Endothelial cell (in vitro differentiated cells): ENCODE data around the gene KLHL21. TPM values are rescaled to one million over a fixed set of nuclear protein-coding genes. Genes with fewer than 3 reads are reported as not detected.

Experiments
- DNase-seq: peaks from one replicate; pipeline ENCODE4 v3.0.0; 2021; ENCODE audit warnings: low spot score
- H3K27ac Mint-ChIP-seq: one replicate; pipeline ENCODE4 v1.8.0; 2021; ENCODE audit warnings: mixed read lengths, inconsistent platforms; ENCODE audit not compliant: unreplicated experiment
- H3K27me3 Mint-ChIP-seq: one replicate; pipeline ENCODE4 v1.8.0; 2021; ENCODE audit warnings: mild to moderate bottlenecking, moderate library complexity, mixed read lengths, inconsistent platforms; ENCODE audit not compliant: unreplicated experiment
- H3K36me3 Mint-ChIP-seq: one replicate; pipeline ENCODE4 v1.8.0; 2021; ENCODE audit warnings: mild to moderate bottlenecking, low read depth, mixed read lengths, inconsistent platforms; ENCODE audit not compliant: unreplicated experiment
- H3K4me1 Mint-ChIP-seq: one replicate; pipeline ENCODE4 v1.8.0; 2021; ENCODE audit warnings: mild to moderate bottlenecking, mixed read lengths, inconsistent platforms; ENCODE audit not compliant: unreplicated experiment
- H3K4me3 Mint-ChIP-seq: one replicate; pipeline ENCODE4 v1.8.0; 2021; ENCODE audit warnings: mild to moderate bottlenecking, mixed read lengths, inconsistent platforms; ENCODE audit not compliant: unreplicated experiment
- H3K9me3 Mint-ChIP-seq: one replicate; pipeline ENCODE4 v1.8.0; 2021; ENCODE audit warnings: mixed read lengths, inconsistent platforms; ENCODE audit not compliant: unreplicated experiment
- total RNA-seq: library from RNA; stranded (reverse); fragmentation: NEBNext Ultra II Directional; extraction: Animal tissue kit (Norgen Biotek cat#: 25700); gene quantifications from one replicate; pipeline ENCODE4 v1.2.1, GENCODE V29; 2021; ENCODE audit not compliant: unreplicated experiment
- TF ChIP-seq, protein P1 (sequence below): fragments of 200-600 bp; sonication (generic); IDR thresholded peaks from one replicate; pipeline ENCODE4 v1.5.0; 2021; ENCODE audit warnings: antibody characterized with exemption; ENCODE audit not compliant: unreplicated experiment

The KLHL21 gene
- total RNA-seq, 1 donor from 2014 or later: 5.0 TPM

DNA sequence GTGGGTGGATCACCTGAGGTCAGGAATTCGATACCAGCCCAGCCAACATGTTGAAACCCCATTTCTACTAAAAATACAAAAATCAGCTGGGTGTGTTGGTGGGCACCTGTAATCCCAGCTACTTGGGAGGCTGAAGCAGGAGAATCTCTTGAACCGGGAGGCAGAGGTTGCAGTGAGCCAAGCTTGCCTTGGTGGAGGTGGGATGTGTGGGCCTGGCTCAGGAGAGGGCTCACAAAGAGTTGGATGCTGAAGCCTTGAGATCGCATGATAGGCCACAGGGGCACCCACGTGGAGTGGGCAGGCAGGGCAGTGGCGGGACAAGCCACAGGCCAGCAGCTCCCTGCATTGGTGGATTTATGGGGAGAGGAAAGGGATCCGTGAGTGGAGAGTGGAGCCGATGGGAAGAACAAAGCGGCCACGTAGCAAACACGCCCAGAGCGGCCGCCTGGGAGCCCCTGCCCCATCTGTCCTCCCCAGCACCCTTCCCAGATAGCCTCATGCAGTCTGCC lies 26.4 kb upstream of the KLHL21 start:
- no peak for DNase-seq
- Mint-ChIP-seq H3K27me3 (peaks cover 3% of the 10 kb centered on the region), H3K36me3 (peaks cover 22% of the 10 kb centered on the region), H3K4me3 (no peak overlapping the region), H3K27ac (no peak overlapping the region), H3K9me3 (no peaks in the 10 kb centered on the region), H3K4me1 (peaks cover 4% of the 10 kb centered on the region)
- TF ChIP-seq, protein P1, sequence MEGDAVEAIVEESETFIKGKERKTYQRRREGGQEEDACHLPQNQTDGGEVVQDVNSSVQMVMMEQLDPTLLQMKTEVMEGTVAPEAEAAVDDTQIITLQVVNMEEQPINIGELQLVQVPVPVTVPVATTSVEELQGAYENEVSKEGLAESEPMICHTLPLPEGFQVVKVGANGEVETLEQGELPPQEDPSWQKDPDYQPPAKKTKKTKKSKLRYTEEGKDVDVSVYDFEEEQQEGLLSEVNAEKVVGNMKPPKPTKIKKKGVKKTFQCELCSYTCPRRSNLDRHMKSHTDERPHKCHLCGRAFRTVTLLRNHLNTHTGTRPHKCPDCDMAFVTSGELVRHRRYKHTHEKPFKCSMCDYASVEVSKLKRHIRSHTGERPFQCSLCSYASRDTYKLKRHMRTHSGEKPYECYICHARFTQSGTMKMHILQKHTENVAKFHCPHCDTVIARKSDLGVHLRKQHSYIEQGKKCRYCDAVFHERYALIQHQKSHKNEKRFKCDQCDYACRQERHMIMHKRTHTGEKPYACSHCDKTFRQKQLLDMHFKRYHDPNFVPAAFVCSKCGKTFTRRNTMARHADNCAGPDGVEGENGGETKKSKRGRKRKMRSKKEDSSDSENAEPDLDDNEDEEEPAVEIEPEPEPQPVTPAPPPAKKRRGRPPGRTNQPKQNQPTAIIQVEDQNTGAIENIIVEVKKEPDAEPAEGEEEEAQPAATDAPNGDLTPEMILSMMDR: no peak

DNA sequence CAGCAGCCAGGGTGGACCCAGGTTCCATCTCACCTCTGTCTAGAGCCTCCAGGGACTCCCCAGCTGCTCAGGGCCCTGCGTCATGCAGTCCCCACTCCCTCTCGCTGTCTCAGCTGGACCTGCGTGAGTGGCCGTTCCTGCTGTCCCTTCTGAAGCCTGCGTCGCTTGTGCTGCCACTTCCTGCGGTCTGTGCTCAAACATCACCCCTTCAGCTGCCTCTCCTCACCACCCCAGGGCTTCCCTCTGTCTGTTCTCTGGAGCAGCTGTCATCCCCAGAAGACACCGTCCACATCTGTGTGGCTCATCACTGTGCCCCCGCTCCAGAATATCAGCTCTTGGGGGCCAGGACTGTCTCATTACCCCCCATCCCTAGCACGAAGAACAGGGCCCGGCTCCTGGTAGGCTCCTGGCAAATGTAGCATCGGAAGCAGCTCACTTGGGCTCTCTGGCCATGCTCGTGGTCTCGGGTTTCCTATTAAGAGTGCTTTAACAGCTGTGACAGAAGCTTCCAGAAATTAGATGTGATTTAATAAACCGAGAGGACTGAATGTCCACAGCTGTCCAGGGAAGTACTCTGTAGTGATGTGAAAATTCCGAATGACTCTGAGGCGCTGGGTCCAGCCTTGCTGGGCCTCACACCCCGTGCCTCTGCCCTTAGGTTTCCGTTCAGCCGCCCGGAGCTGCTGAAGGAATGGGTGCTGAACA lies 25.3 kb upstream of the KLHL21 start:
- no peaks in the 10 kb centered on the region for H3K9me3 Mint-ChIP-seq
- peak overlapping the region; percentile 67 for H3K4me3 Mint-ChIP-seq
- peaks cover 3% of the 10 kb centered on the region for H3K27me3 Mint-ChIP-seq
- no peak for DNase-seq
- H3K36me3 Mint-ChIP-seq: peaks cover 18% of the 10 kb centered on the region
- TF ChIP-seq, protein P1: no peak
- H3K4me1 Mint-ChIP-seq: peaks cover 4% of the 10 kb centered on the region
- no peak overlapping the region for H3K27ac Mint-ChIP-seq

DNA sequence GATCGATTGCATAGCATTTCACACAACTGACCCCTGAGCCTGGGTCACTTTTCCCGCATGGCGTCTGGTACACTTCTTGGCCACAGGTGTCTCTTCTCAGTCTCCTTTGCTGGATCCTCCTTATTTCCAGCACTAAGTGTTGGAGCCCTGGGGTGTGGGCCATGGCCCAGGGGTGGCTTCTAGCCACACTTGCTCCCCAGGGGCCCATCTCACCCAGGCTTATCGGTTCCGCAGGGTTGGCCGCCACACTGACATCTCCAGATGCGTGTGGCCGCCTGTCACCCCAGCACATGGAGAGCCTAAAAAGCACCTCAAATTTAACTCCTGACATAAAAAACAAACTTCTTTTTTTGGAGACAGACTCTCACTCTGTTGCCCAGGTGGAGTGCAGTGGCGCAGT lies 24.4 kb upstream of the KLHL21 start:
- TF ChIP-seq, protein P1: no peak
- Mint-ChIP-seq H3K9me3 (no peaks in the 10 kb centered on the region), H3K4me1 (peaks cover 4% of the 10 kb centered on the region), H3K27me3 (peaks cover 3% of the 10 kb centered on the region), H3K4me3 (no peak overlapping the region), H3K36me3 (peaks cover 24% of the 10 kb centered on the region), H3K27ac (no peak overlapping the region)
- no peak for DNase-seq

DNA sequence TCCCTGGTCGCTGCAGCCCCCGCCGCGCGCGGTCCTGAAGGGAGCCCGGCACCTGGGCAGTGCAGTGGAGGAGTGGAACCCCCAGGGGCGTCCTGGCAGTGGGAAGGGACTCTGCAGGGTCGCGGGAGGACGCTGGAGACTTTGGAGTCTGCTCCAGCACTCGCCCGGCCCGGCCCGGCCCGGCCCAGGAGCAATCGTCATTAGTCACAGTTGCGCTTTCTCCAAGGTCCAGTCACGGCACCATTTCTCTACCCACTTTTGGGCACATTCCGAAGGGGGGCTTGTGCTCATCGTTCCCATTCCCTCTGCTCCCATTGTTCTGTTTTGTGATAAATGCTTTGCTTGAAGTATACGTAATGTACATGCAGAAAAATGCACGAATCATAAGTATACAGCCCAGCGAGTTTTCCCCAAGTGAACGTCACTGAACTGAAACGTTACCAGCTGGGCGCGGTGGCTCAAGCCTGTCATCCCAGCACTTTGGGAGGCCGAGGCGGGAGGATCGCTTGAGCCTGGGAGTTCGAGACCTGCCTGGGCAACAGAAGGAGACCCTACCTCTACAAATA lies 23.0 kb upstream of the KLHL21 start:
- Mint-ChIP-seq H3K27ac (no peak overlapping the region), H3K27me3 (peaks cover 3% of the 10 kb centered on the region), H3K4me1 (peaks cover 4% of the 10 kb centered on the region), H3K36me3 (peaks cover 29% of the 10 kb centered on the region), H3K9me3 (no peaks in the 10 kb centered on the region), H3K4me3 (peak overlapping the region; percentile 95)
- DNase-seq: no peak
- TF ChIP-seq, protein P1: no peak
